H9 (cell line): ENCODE results near the gene OR10G7. TPM values are rescaled to one million over a fixed set of nuclear protein-coding genes. Genes with fewer than 3 reads are reported as not detected.

Experiments
- DNase-seq: peaks from one replicate; pipeline ENCODE4 v3.0.0-alpha.2; 2017
- H2AFZ ChIP-seq: one replicate; pipeline ENCODE4 v1.6.1; 2013; ENCODE audit warnings: mild to moderate bottlenecking, low read length, control low read depth, moderate library complexity
- H2AK5ac ChIP-seq: 2 replicates; pipeline ENCODE4 v1.6.1; 2013; ENCODE audit warnings: low read length, control low read depth, mixed read lengths; ENCODE audit not compliant: insufficient read length
- H2BK120ac ChIP-seq: one replicate; pipeline ENCODE4 v1.6.1; 2013; ENCODE audit warnings: low read depth, mild to moderate bottlenecking, low read length, control low read depth, inconsistent platforms; ENCODE audit not compliant: poor library complexity, severe bottlenecking
- H2BK12ac ChIP-seq: 2 replicates; pipeline ENCODE4 v1.6.1; 2013; ENCODE audit warnings: low read length, control low read depth, mixed read lengths, low read depth; ENCODE audit not compliant: insufficient read length
- H2BK15ac ChIP-seq: 2 replicates; pipeline ENCODE4 v1.6.1; 2013; ENCODE audit warnings: low read depth, low read length, control low read depth
- H2BK20ac ChIP-seq: one replicate; pipeline ENCODE4 v1.6.1; 2013; ENCODE audit warnings: low read depth, mild to moderate bottlenecking, low read length, control low read depth, inconsistent platforms; ENCODE audit not compliant: poor library complexity, severe bottlenecking
- H2BK5ac ChIP-seq: 2 replicates; pipeline ENCODE4 v1.6.1; 2013; ENCODE audit warnings: low read length, control low read depth, mixed read lengths; ENCODE audit not compliant: insufficient read length
- H3K14ac ChIP-seq: 2 replicates; pipeline ENCODE4 v1.6.1; 2013; ENCODE audit warnings: low read length, control low read depth; ENCODE audit not compliant: insufficient read depth
- H3K18ac ChIP-seq: 2 replicates; pipeline ENCODE4 v1.6.1; 2013; ENCODE audit warnings: low read depth, mild to moderate bottlenecking, mixed read lengths, low read length, control low read depth; ENCODE audit not compliant: insufficient read length
- H3K23ac ChIP-seq: 2 replicates; pipeline ENCODE4 v1.6.1; 2013; ENCODE audit warnings: low read length, control low read depth, mixed read lengths, low read depth; ENCODE audit not compliant: insufficient read length
- H3K23me2 ChIP-seq: 2 replicates; pipeline ENCODE4 v1.6.1; 2013; ENCODE audit warnings: low read depth, mild to moderate bottlenecking, mixed read lengths, low read length, control low read depth; ENCODE audit not compliant: insufficient read length, poor library complexity, severe bottlenecking
- H3K27ac ChIP-seq: 2 replicates; pipeline ENCODE4 v1.5.1; 2013; ENCODE audit warnings: low read length, control low read depth, mixed read lengths, low read depth; ENCODE audit not compliant: insufficient read length
- H3K27me3 ChIP-seq: 2 replicates; pipeline ENCODE4 v1.6.1; 2013; ENCODE audit warnings: low read length, control low read depth, inconsistent platforms; ENCODE audit not compliant: insufficient read depth
- H3K4ac ChIP-seq: 2 replicates; pipeline ENCODE4 v1.6.1; 2013; ENCODE audit warnings: low read depth, mild to moderate bottlenecking, control low read depth, inconsistent platforms, low read length, moderate library complexity
- H3K4me1 ChIP-seq: 2 replicates; pipeline ENCODE4 v1.6.1; 2013; ENCODE audit warnings: low read length, control low read depth, inconsistent platforms; ENCODE audit not compliant: insufficient read depth
- H3K4me2 ChIP-seq: 2 replicates; pipeline ENCODE4 v1.6.1; 2013; ENCODE audit warnings: low read length, control low read depth, mixed read lengths; ENCODE audit not compliant: insufficient read length, insufficient read depth
- H3K56ac ChIP-seq: 2 replicates; pipeline ENCODE4 v1.6.1; 2013; ENCODE audit warnings: low read depth, mild to moderate bottlenecking, mixed read lengths, low read length, control low read depth; ENCODE audit not compliant: insufficient read length
- H3K79me1 ChIP-seq: 2 replicates; pipeline ENCODE4 v1.6.1; 2013; ENCODE audit warnings: low read depth, mild to moderate bottlenecking, moderate library complexity, low read length, control low read depth, inconsistent platforms; ENCODE audit not compliant: insufficient read depth, poor library complexity, severe bottlenecking
- H3K79me2 ChIP-seq: 2 replicates; pipeline ENCODE4 v1.6.1; 2013; ENCODE audit warnings: low read length, control low read depth, inconsistent platforms; ENCODE audit not compliant: insufficient read depth
- H3K9ac ChIP-seq: 2 replicates; pipeline ENCODE4 v1.6.1; 2013; ENCODE audit warnings: low read length, control low read depth, mixed read lengths; ENCODE audit not compliant: insufficient read length; ENCODE audit errors: extremely low read depth
- H3K9me3 ChIP-seq: one replicate; pipeline ENCODE4 v1.6.1; 2013; ENCODE audit warnings: low read depth, low read length, inconsistent platforms; ENCODE audit not compliant: control insufficient read depth
- H3T11ph ChIP-seq: one replicate; pipeline ENCODE4 v1.6.1; 2013; ENCODE audit warnings: mild to moderate bottlenecking, low read length, control low read depth, inconsistent platforms
- H4K20me1 ChIP-seq: one replicate; pipeline ENCODE4 v1.6.1; 2013; ENCODE audit not compliant: control insufficient read depth, insufficient read length, insufficient read depth
- H4K5ac ChIP-seq: 2 replicates; pipeline ENCODE4 v1.6.1; 2013; ENCODE audit warnings: low read depth, mild to moderate bottlenecking, mixed read lengths, low read length, control low read depth; ENCODE audit not compliant: insufficient read length
- H4K8ac ChIP-seq: replicated peaks from 2 replicates; pipeline ENCODE4 v1.6.1; 2013; ENCODE audit warnings: low read length, control low read depth, mixed read lengths, low read depth; ENCODE audit not compliant: insufficient read length
- H4K91ac ChIP-seq: 2 replicates; pipeline ENCODE4 v1.6.1; 2013; ENCODE audit warnings: low read depth, mild to moderate bottlenecking, moderate library complexity, mixed read lengths, low read length, control low read depth; ENCODE audit not compliant: insufficient read length
- H3K27ac Mint-ChIP-seq, 3 experiments: 2 replicates in 2 of 3; 3 replicates in 1 of 3; pipeline ENCODE4 v1.8.0; 2020 to 2021; ENCODE audit warnings: mixed read lengths in 3 of 3, mild to moderate bottlenecking in 1 of 3, moderate library complexity in 1 of 3
- H3K27me3 Mint-ChIP-seq: 2 replicates; pipeline ENCODE4 v1.8.0; 2021; ENCODE audit warnings: low read depth, mild to moderate bottlenecking, moderate library complexity, mixed read lengths
- H3K36me3 Mint-ChIP-seq, 3 experiments: 2 replicates in 2 of 3; 3 replicates in 1 of 3; pipeline ENCODE4 v1.8.0; 2020 to 2021; ENCODE audit warnings: low read depth in 3 of 3, mixed read lengths in 3 of 3; ENCODE audit not compliant: insufficient read depth in 1 of 3
- H3K4me1 Mint-ChIP-seq, 2 experiments: 2 replicates each; pipeline ENCODE4 v1.8.0; 2020; ENCODE audit warnings: mixed read lengths in 2 of 2
- H3K4me3 Mint-ChIP-seq, 2 experiments: 2 replicates in 1 of 2; 3 replicates in 1 of 2; pipeline ENCODE4 v1.8.0; 2020 to 2021; ENCODE audit warnings: mild to moderate bottlenecking in 2 of 2, mixed read lengths in 2 of 2, moderate library complexity in 1 of 2
- H3K9me3 Mint-ChIP-seq, 2 experiments: 2 replicates in 1 of 2; 3 replicates in 1 of 2; pipeline ENCODE4 v1.8.0; 2020; ENCODE audit warnings: mild to moderate bottlenecking in 2 of 2, mixed read lengths in 2 of 2, moderate library complexity in 1 of 2
- WGBS: extraction: QIAGEN DNeasy Blood & Tissue Kit; methylation state at CpG from one replicate; pipeline ENCODE4 v1.1.7; 2013; ENCODE audit warnings: missing lambda C conversion rate, low lambda C conversion rate, mixed read lengths; ENCODE audit not compliant: insufficient read length; ENCODE audit errors: extremely low coverage; 5-methylcytosine and 5-hydroxymethylcytosine counted together
- total RNA-seq: library from RNA; stranded (reverse); gene quantifications from 2 replicates; pipeline ENCODE4 v1.2.1, GENCODE V29; 2021
- TF ChIP-seq, protein P1 (sequence below): fragments of 200-600 bp; sonication (generic); conservative IDR thresholded peaks from 3 replicates; pipeline ENCODE4 v1.8.0; 2021; ENCODE audit warnings: antibody characterized with exemption, mild to moderate bottlenecking

The OR10G7 gene
- total RNA-seq, 1 experiment from 2014 or later, result not detected

DNA sequence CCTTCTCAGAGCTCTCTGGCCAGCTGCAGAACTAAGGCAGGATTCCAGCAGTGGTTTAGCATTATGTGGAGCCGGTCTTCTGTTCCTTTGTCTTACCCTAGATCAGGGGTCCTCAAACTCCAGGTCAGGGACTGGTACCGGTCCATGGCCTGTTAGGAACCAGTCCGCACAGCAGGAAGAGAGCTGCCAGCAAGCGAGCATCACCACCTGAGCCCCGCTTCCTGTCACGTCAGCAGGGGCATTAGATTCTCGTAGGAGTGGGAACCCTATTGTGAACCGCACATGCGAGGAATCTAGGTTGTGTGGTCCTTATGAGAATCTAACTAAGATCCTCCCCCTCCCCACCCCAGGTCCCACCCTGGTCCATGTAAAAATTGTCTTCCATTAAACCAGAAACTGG is 1.6 kb downstream of the OR10G7 start:
- H3K14ac ChIP-seq, result no peak overlapping the region

More for the DNA sequence above, 1.6 kb downstream of the OR10G7 start:
- Mint-ChIP-seq H3K9me3 (no peaks in the 10 kb centered on the region), H3K27me3 (peaks cover 1% of the 10 kb centered on the region; the same call in 1 of the 2 replicates), H3K4me1 (peaks cover 0 to 8% of the 10 kb centered on the region in 2 experiments; a peak in 2 of 4 replicates), H3K4me3 (no peak overlapping the region), H3K27ac (no peak overlapping the region), H3K36me3 (no peaks in the 10 kb centered on the region)
- DNase-seq, result no peak
- Histone ChIP-seq H3K23ac (no peak overlapping the region), H3K4me2 (no peak overlapping the region), H2AFZ (no peak overlapping the region), H3K23me2 (no peaks in the 10 kb centered on the region), H3K27me3 (no peaks in the 10 kb centered on the region), H4K5ac (no peak overlapping the region), H2AK5ac (no peak overlapping the region), H3K9me3 (no peaks in the 10 kb centered on the region), H3K4ac (no peak overlapping the region), H2BK12ac (no peak overlapping the region), H4K20me1 (no peaks in the 10 kb centered on the region), H3K79me2 (no peaks in the 10 kb centered on the region), H3K79me1 (no peaks in the 10 kb centered on the region), H4K8ac (no peak overlapping the region), H2BK5ac (no peak overlapping the region), H3K56ac (no peak overlapping the region), H3K9ac (no peak overlapping the region), H2BK20ac (no peak overlapping the region), H3K18ac (no peak overlapping the region), H4K91ac (no peak overlapping the region), H2BK120ac (no peak overlapping the region), H3T11ph (no peak overlapping the region), H3K27ac (no peak overlapping the region), H3K4me1 (no peaks in the 10 kb centered on the region), H2BK15ac (0 out of 2 replicates have a peak overlapping the region, but pooled peaks have one; percentile 57)
- TF ChIP-seq, protein P1, sequence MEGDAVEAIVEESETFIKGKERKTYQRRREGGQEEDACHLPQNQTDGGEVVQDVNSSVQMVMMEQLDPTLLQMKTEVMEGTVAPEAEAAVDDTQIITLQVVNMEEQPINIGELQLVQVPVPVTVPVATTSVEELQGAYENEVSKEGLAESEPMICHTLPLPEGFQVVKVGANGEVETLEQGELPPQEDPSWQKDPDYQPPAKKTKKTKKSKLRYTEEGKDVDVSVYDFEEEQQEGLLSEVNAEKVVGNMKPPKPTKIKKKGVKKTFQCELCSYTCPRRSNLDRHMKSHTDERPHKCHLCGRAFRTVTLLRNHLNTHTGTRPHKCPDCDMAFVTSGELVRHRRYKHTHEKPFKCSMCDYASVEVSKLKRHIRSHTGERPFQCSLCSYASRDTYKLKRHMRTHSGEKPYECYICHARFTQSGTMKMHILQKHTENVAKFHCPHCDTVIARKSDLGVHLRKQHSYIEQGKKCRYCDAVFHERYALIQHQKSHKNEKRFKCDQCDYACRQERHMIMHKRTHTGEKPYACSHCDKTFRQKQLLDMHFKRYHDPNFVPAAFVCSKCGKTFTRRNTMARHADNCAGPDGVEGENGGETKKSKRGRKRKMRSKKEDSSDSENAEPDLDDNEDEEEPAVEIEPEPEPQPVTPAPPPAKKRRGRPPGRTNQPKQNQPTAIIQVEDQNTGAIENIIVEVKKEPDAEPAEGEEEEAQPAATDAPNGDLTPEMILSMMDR, result no peak
- no CpG with 5 or more reads among the region's 9 CpGs for WGBS
